Astrocyte (in vitro differentiated cells and primary cell): ENCODE measurements around the gene PPARG. TPM values are rescaled to one million over a fixed set of nuclear protein-coding genes. Genes with fewer than 3 reads are reported as not detected.

ENCODE experiments used
- DNase-seq: peaks from one replicate; pipeline ENCODE4 v3.0.0-alpha.2; 2010; ENCODE audit warnings: low read depth
- FAIRE-seq: peaks from 2 replicates; lab custom pipeline; 2011; peaks lifted over from hg19 to GRCh38; lab: Jason Lieb, UNC
- H2AFZ ChIP-seq: 2 replicates; pipeline ENCODE4 v1.6.0; 2012; ENCODE audit warnings: low read depth, low read length, inconsistent platforms
- H3K27ac ChIP-seq: 2 replicates; pipeline ENCODE4 v1.5.1; 2011; ENCODE audit warnings: low read depth, low read length, inconsistent platforms
- H3K27me3 ChIP-seq: 2 replicates; pipeline ENCODE4 v1.6.0; 2011; ENCODE audit warnings: low read length, inconsistent platforms; ENCODE audit not compliant: insufficient read depth
- H3K36me3 ChIP-seq: 2 replicates; pipeline ENCODE4 v1.5.1; 2011; ENCODE audit warnings: low read length, inconsistent platforms; ENCODE audit not compliant: insufficient read depth
- H3K4me1 ChIP-seq: 2 replicates; pipeline ENCODE4 v1.5.1; 2011; ENCODE audit warnings: low read length, inconsistent platforms; ENCODE audit not compliant: insufficient read depth
- H3K4me2 ChIP-seq: 2 replicates; pipeline ENCODE4 v1.6.0; 2012; ENCODE audit warnings: low read length, inconsistent platforms
- H3K4me3 ChIP-seq: 2 replicates; pipeline ENCODE4 v1.5.1; 2011; ENCODE audit warnings: low read depth, mild to moderate bottlenecking, low read length, inconsistent platforms; ENCODE audit not compliant: insufficient read depth
- H3K79me2 ChIP-seq: 2 replicates; pipeline ENCODE4 v1.6.0; 2012; ENCODE audit warnings: mild to moderate bottlenecking, low read length, inconsistent platforms; ENCODE audit not compliant: insufficient read depth
- H3K9ac ChIP-seq: 2 replicates; pipeline ENCODE4 v1.6.0; 2012; ENCODE audit warnings: mild to moderate bottlenecking, low read length, inconsistent platforms
- H3K9me3 ChIP-seq: 2 replicates; pipeline ENCODE4 v1.5.1; 2012; ENCODE audit warnings: low read depth, mild to moderate bottlenecking, low read length, inconsistent platforms; ENCODE audit not compliant: insufficient read depth
- H4K20me1 ChIP-seq: 2 replicates; pipeline ENCODE4 v1.6.0; 2012; ENCODE audit warnings: low read length, inconsistent platforms; ENCODE audit not compliant: insufficient read depth
- H3K27ac Mint-ChIP-seq: one replicate; pipeline ENCODE4 v1.8.0; 2021; ENCODE audit warnings: mild to moderate bottlenecking, mixed read lengths; ENCODE audit not compliant: unreplicated experiment
- H3K27me3 Mint-ChIP-seq: one replicate; pipeline ENCODE4 v1.8.0; 2021; ENCODE audit warnings: low read depth, mixed read lengths; ENCODE audit not compliant: unreplicated experiment
- H3K36me3 Mint-ChIP-seq: one replicate; pipeline ENCODE4 v1.8.0; 2021; ENCODE audit warnings: low read depth, mixed read lengths; ENCODE audit not compliant: unreplicated experiment
- H3K4me1 Mint-ChIP-seq: one replicate; pipeline ENCODE4 v1.8.0; 2021; ENCODE audit warnings: low read depth, mixed read lengths; ENCODE audit not compliant: unreplicated experiment
- H3K4me3 Mint-ChIP-seq: one replicate; pipeline ENCODE4 v1.8.0; 2021; ENCODE audit warnings: mild to moderate bottlenecking, moderate library complexity, mixed read lengths; ENCODE audit not compliant: unreplicated experiment
- H3K9me3 Mint-ChIP-seq: one replicate; pipeline ENCODE4 v1.8.0; 2021; ENCODE audit warnings: mild to moderate bottlenecking, mixed read lengths; ENCODE audit not compliant: unreplicated experiment
- EZH2 ChIP-seq: IDR thresholded peaks from 2 replicates; pipeline ENCODE4 v1.6.1; 2012; ENCODE audit warnings: mild to moderate bottlenecking, low read length, inconsistent platforms; ENCODE audit not compliant: insufficient read depth
- total RNA-seq: library from RNA; stranded (reverse); gene quantifications from 2 replicates; pipeline ENCODE4 v1.2.1, GENCODE V29; 2021
- TF ChIP-seq, protein P1 (sequence below): IDR thresholded peaks from 2 replicates; pipeline ENCODE4 v1.5.1; 2011; ENCODE audit warnings: low read depth, mild to moderate bottlenecking, inconsistent platforms, low read length, moderate library complexity; ENCODE audit not compliant: insufficient read depth

PPARG gene
- total RNA-seq, 1 donor from 2014 or later: 4.4 TPM

DNA sequence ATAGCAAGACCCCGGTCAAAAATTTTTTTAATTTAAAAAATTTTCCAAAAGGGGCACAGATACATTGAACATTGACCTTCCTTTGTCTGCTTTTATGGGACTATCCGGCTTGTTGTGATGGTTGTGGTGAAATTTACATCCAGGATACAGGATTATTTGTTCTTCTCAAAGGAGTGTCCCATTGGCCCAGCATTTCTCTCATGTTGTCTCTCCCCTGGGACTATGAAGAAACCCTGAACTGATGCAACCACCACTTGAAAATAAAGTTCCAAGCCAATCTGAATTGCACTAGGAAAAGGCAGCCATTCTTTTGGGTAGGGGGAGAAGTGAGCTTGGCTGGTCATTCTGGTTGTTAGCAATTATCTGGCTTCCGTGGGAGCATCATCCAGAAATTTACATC lies 58.4 kb downstream of the PPARG start:
- H4K20me1 ChIP-seq: no peaks in the 10 kb centered on the region
- Mint-ChIP-seq H3K9me3 (peaks cover 1% of the 10 kb centered on the region), H3K4me1 (peaks cover 2% of the 10 kb centered on the region), H3K27me3 (peaks cover 7% of the 10 kb centered on the region), H3K4me3 (no peak overlapping the region), H3K27ac (no peak overlapping the region), H3K36me3 (no peaks in the 10 kb centered on the region)
- no peak overlapping the region for H3K27ac ChIP-seq
- no peak for FAIRE-seq
- no peak for DNase-seq
- TF ChIP-seq, protein P1, sequence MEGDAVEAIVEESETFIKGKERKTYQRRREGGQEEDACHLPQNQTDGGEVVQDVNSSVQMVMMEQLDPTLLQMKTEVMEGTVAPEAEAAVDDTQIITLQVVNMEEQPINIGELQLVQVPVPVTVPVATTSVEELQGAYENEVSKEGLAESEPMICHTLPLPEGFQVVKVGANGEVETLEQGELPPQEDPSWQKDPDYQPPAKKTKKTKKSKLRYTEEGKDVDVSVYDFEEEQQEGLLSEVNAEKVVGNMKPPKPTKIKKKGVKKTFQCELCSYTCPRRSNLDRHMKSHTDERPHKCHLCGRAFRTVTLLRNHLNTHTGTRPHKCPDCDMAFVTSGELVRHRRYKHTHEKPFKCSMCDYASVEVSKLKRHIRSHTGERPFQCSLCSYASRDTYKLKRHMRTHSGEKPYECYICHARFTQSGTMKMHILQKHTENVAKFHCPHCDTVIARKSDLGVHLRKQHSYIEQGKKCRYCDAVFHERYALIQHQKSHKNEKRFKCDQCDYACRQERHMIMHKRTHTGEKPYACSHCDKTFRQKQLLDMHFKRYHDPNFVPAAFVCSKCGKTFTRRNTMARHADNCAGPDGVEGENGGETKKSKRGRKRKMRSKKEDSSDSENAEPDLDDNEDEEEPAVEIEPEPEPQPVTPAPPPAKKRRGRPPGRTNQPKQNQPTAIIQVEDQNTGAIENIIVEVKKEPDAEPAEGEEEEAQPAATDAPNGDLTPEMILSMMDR: no peak
- TF ChIP-seq EZH2: no peak
- no peaks in the 10 kb centered on the region for H3K9me3 ChIP-seq
- H3K4me2 ChIP-seq: no peak overlapping the region
- H3K9ac ChIP-seq: no peak overlapping the region
- H2AFZ ChIP-seq: no peak overlapping the region
- no peaks in the 10 kb centered on the region for H3K36me3 ChIP-seq
- no peak overlapping the region for H3K4me3 ChIP-seq
- H3K27me3 ChIP-seq: no peaks in the 10 kb centered on the region
- H3K4me1 ChIP-seq: no peaks in the 10 kb centered on the region
- no peaks in the 10 kb centered on the region for H3K79me2 ChIP-seq

DNA sequence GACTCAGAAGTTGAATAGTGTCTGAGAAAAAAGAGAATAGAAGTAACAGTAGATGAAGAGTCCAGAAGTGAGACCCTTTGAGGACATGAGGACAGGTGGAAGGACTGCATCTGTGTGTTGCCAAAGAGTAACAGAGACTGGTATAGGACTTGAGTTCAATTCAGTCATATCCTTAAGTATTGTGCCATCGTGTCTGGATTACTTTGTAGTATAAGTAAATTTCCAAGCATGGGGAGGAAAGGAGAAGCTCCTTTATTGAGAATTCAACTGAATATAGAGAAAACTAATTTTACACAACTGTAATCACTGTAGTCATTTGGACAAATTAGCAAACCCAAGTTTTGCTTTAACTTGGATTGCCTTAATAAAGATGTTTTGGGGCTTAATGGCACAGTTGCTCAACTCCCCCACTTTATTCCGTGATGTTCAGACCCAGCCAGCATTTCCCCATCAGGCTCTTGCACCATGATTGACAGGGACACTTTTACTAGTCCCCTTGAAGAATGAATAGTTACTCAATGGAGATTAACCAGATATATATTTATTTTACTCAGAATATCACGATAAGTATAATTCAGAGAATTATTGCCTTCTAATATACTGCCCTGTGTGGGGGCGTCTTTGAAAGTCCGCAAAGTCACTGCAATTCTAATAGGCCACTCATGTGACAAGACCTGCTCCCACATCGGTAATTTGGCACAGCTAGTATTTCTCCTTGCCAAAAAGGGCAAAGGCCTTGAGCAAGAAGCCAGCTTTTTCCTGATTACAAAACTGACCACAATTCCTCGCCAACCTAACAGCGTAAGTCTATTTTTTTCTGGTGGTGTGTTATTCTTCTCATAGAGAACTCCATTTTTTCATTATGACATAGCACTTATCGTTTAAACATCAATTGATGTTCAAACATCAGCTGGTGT lies 61.3 kb downstream of the PPARG start:
- H3K9ac ChIP-seq: no peak overlapping the region
- no peak for TF ChIP-seq EZH2
- TF ChIP-seq, protein P1: no peak
- H3K4me2 ChIP-seq: no peak overlapping the region
- Mint-ChIP-seq H3K27ac (no peak overlapping the region), H3K27me3 (peaks cover 4% of the 10 kb centered on the region), H3K36me3 (no peaks in the 10 kb centered on the region), H3K4me1 (peaks cover 2% of the 10 kb centered on the region), H3K4me3 (no peak overlapping the region), H3K9me3 (peaks cover 1% of the 10 kb centered on the region)
- H3K27me3 ChIP-seq: no peaks in the 10 kb centered on the region
- no peaks in the 10 kb centered on the region for H4K20me1 ChIP-seq
- no peak overlapping the region for H2AFZ ChIP-seq
- H3K27ac ChIP-seq: no peak overlapping the region
- no peaks in the 10 kb centered on the region for H3K9me3 ChIP-seq
- FAIRE-seq: no peak
- H3K4me1 ChIP-seq: no peaks in the 10 kb centered on the region
- no peaks in the 10 kb centered on the region for H3K79me2 ChIP-seq
- H3K4me3 ChIP-seq: no peak overlapping the region
- peak; percentile 62 for DNase-seq
- H3K36me3 ChIP-seq: no peaks in the 10 kb centered on the region

DNA sequence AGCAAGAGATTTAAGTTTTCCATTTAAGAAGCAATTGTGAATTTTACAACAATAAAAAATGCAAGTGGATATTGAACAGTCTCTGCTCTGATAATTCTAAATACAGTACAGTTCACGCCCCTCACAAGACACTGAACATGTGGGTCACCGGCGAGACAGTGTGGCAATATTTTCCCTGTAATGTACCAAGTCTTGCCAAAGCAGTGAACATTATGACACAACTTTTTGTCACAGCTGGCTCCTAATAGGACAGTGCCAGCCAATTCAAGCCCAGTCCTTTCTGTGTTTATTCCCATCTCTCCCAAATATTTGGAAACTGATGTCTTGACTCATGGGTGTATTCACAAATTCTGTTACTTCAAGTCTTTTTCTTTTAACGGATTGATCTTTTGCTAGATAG lies 62.3 kb downstream of the PPARG start:
- H3K4me2 ChIP-seq: no peak overlapping the region
- no peaks in the 10 kb centered on the region for H3K9me3 ChIP-seq
- Mint-ChIP-seq H3K27me3 (peaks cover 4% of the 10 kb centered on the region), H3K4me1 (no peaks in the 10 kb centered on the region), H3K9me3 (no peaks in the 10 kb centered on the region), H3K27ac (no peak overlapping the region), H3K36me3 (no peaks in the 10 kb centered on the region), H3K4me3 (no peak overlapping the region)
- H3K27ac ChIP-seq: no peak overlapping the region
- no peak for TF ChIP-seq EZH2
- TF ChIP-seq, protein P1: no peak
- no peak overlapping the region for H2AFZ ChIP-seq
- no peaks in the 10 kb centered on the region for H3K36me3 ChIP-seq
- H3K4me1 ChIP-seq: no peaks in the 10 kb centered on the region
- FAIRE-seq: no peak
- H4K20me1 ChIP-seq: no peaks in the 10 kb centered on the region
- H3K79me2 ChIP-seq: no peaks in the 10 kb centered on the region
- H3K9ac ChIP-seq: no peak overlapping the region
- H3K4me3 ChIP-seq: no peak overlapping the region
- no peak for DNase-seq
- no peaks in the 10 kb centered on the region for H3K27me3 ChIP-seq
